ENCODE measurements around the gene LAMB3.

DNA sequence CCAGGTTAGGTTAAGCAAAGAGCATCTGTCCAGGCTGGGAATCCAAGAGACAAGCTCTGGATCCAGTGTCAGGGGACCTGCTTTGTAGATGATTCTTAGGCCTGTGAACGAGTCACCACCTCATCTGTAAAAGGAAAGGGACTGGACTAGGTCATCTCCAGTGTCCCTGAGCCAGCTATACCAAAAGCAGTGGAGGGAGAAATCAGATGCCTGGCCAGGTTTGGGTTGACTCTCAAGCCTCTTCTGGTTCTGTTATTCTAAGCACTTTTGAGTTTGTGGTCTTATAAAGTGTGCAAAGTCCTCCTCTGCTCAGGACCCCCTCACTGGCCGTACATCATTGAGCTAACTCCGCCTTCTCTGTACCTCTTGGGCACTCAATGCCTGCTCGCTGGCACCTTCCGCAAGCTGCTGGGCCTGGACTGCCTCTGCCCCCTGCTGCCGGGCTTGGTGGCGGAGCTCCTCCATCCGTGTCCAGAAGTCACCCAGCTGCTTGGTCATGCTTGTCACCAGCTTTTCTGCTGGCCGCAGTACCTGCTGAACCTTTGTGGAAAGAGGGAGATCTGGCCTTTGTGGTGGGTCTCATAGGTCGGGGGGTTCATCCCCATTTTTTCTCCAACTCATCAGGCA lies 35.1 kb downstream of the LAMB3 start:
- TF ChIP-seq, protein P1, sequence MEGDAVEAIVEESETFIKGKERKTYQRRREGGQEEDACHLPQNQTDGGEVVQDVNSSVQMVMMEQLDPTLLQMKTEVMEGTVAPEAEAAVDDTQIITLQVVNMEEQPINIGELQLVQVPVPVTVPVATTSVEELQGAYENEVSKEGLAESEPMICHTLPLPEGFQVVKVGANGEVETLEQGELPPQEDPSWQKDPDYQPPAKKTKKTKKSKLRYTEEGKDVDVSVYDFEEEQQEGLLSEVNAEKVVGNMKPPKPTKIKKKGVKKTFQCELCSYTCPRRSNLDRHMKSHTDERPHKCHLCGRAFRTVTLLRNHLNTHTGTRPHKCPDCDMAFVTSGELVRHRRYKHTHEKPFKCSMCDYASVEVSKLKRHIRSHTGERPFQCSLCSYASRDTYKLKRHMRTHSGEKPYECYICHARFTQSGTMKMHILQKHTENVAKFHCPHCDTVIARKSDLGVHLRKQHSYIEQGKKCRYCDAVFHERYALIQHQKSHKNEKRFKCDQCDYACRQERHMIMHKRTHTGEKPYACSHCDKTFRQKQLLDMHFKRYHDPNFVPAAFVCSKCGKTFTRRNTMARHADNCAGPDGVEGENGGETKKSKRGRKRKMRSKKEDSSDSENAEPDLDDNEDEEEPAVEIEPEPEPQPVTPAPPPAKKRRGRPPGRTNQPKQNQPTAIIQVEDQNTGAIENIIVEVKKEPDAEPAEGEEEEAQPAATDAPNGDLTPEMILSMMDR (IDR thresholded peaks at IDR 0.05 in 2 of 3, conservative IDR thresholded peaks at IDR 0.05 in 1 of 3; ENCODE audit: borderline replicate concordance in 1 of 3, insufficient read depth in 1 of 3, low read depth in 2 of 3, low read length in 2 of 3) = no peak
- TF ChIP-seq SP1 (IDR thresholded peaks at IDR 0.05; ENCODE audit: low read depth) (no peak), EZH2 (IDR thresholded peaks at IDR 0.05) (no peak), CEBPB (IDR thresholded peaks at IDR 0.05; ENCODE audit: low read depth) (no peak), POLR2A (IDR thresholded peaks at IDR 0.05; ENCODE audit: borderline replicate concordance, extremely low read depth, insufficient read depth, insufficient read length) (no peak), EGR1 (IDR thresholded peaks at IDR 0.05; ENCODE audit: low read depth) (no peak), EZH2phosphoT487 (IDR thresholded peaks at IDR 0.05; ENCODE audit: borderline replicate concordance) (no peak)
- TF ChIP-seq, protein P2, sequence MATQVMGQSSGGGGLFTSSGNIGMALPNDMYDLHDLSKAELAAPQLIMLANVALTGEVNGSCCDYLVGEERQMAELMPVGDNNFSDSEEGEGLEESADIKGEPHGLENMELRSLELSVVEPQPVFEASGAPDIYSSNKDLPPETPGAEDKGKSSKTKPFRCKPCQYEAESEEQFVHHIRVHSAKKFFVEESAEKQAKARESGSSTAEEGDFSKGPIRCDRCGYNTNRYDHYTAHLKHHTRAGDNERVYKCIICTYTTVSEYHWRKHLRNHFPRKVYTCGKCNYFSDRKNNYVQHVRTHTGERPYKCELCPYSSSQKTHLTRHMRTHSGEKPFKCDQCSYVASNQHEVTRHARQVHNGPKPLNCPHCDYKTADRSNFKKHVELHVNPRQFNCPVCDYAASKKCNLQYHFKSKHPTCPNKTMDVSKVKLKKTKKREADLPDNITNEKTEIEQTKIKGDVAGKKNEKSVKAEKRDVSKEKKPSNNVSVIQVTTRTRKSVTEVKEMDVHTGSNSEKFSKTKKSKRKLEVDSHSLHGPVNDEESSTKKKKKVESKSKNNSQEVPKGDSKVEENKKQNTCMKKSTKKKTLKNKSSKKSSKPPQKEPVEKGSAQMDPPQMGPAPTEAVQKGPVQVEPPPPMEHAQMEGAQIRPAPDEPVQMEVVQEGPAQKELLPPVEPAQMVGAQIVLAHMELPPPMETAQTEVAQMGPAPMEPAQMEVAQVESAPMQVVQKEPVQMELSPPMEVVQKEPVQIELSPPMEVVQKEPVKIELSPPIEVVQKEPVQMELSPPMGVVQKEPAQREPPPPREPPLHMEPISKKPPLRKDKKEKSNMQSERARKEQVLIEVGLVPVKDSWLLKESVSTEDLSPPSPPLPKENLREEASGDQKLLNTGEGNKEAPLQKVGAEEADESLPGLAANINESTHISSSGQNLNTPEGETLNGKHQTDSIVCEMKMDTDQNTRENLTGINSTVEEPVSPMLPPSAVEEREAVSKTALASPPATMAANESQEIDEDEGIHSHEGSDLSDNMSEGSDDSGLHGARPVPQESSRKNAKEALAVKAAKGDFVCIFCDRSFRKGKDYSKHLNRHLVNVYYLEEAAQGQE (IDR thresholded peaks at IDR 0.05; ENCODE audit: low read depth) = no peak
